HPDE6-E6E7 (cell line): ENCODE measurements around the gene CD82.

Experiments
- DNase-seq: peaks from one replicate; pipeline ENCODE4 v3.0.0; 2011; ENCODE audit warnings: missing footprints; ENCODE audit errors: extremely low spot score

CD82 gene

GRCh38 chr11:44565211-44565952, at the start of gene CD82:
TSS of gene CD82 (plus strand) at chr11:44565663. CDS start at chr11:44594663, 29,000 bp downstream.
- peak; percentile 81 for DNase-seq

GRCh38 chr11:44516688-44517507, 48.6 kb upstream of the CD82 start:
- DNase-seq = no peak

GRCh38 chr11:44517541-44517940, 47.9 kb upstream of the CD82 start:
- DNase-seq = no peak

- DNase-seq = no peak
These were observed 46.4 kb upstream of the CD82 start for GRCh38 chr11:44518968-44519550.

- no peak for DNase-seq
These were observed 45.3 kb upstream of the CD82 start for GRCh38 chr11:44519989-44520737.

- no peak for DNase-seq
These were observed 44.3 kb upstream of the CD82 start for GRCh38 chr11:44521148-44521547.

GRCh38 chr11:44522294-44522693, 43.2 kb upstream of the CD82 start:
- DNase-seq = no peak

GRCh38 chr11:44524346-44524745, 41.1 kb upstream of the CD82 start:
- DNase-seq = no peak

- DNase-seq = no peak
These were observed 40.7 kb upstream of the CD82 start for GRCh38 chr11:44524751-44525201.

- DNase-seq = no peak
These were observed 39.8 kb upstream of the CD82 start for GRCh38 chr11:44525473-44526252.

- no peak for DNase-seq
These were observed 39.0 kb upstream of the CD82 start for GRCh38 chr11:44526438-44526837.

- DNase-seq = no peak
These were observed 38.0 kb upstream of the CD82 start for GRCh38 chr11:44527476-44527875.

- no peak for DNase-seq
These were observed 37.4 kb upstream of the CD82 start for GRCh38 chr11:44528103-44528502.

- no peak for DNase-seq
These were observed 36.9 kb upstream of the CD82 start for GRCh38 chr11:44528581-44528980.

GRCh38 chr11:44529895-44530412, 35.5 kb upstream of the CD82 start:
- DNase-seq = no peak

- no peak for DNase-seq
These were observed 34.9 kb upstream of the CD82 start for GRCh38 chr11:44530413-44531115.

GRCh38 chr11:44531116-44531504, 34.4 kb upstream of the CD82 start:
- no peak for DNase-seq

- no peak for DNase-seq
These were observed 33.8 kb upstream of the CD82 start for GRCh38 chr11:44531636-44532035.

GRCh38 chr11:44532809-44533208, 32.7 kb upstream of the CD82 start:
- DNase-seq = no peak
